Heart left ventricle (tissue), 16 donors: ENCODE data around the gene KISS1R. TPM values are rescaled to one million over a fixed set of nuclear protein-coding genes. Genes with fewer than 3 reads are reported as not detected.

ENCODE experiments used
- ATAC-seq, 4 donors: fragments of 200-7000 bp; cut with Tn5 transposase; one replicate each; pipeline ENCODE4 v1.9.1; 2020 to 2022; ENCODE audit warnings: moderate library complexity in 4 of 4, mild to moderate bottlenecking in 3 of 4, moderate number of reproducible peaks in 1 of 4
- DNase-seq, 5 donors: peaks; one replicate each; pipeline ENCODE4 v3.0.0-alpha.2; 2020
- H3K27ac ChIP-seq, 12 donors: fragments of 200-600 bp; sonication (generic) in 4 of 12; one replicate each; pipeline versions ENCODE4 v1.5.0 to v1.8.0; 2016 to 2022; ENCODE audit warnings: mild to moderate bottlenecking in 2 of 12
- H3K27me3 ChIP-seq, 9 donors: fragments of 200-600 bp; sonication (generic) in 2 of 9; one replicate each; pipeline versions ENCODE4 v1.5.1 to v1.8.0; 2016 to 2022; ENCODE audit warnings: mild to moderate bottlenecking in 3 of 9
- H3K36me3 ChIP-seq, 9 donors: fragments of 200-600 bp; sonication (generic) in 2 of 9; one replicate each; pipeline versions ENCODE4 v1.5.0 to v1.8.0; 2018 to 2022; ENCODE audit warnings: mild to moderate bottlenecking in 2 of 9
- H3K4me1 ChIP-seq, 12 donors: fragments of 200-600 bp; sonication (generic) in 4 of 12; one replicate each; pipeline versions ENCODE4 v1.5.0 to v1.8.0; 2016 to 2022; ENCODE audit warnings: mild to moderate bottlenecking in 3 of 12
- H3K4me3 ChIP-seq, 12 donors: fragments of 200-600 bp; sonication (generic) in 4 of 12; one replicate each; pipeline versions ENCODE4 v1.5.0 to v1.8.0; 2017 to 2022; ENCODE audit warnings: mild to moderate bottlenecking in 9 of 12, moderate library complexity in 4 of 12
- H3K9me3 ChIP-seq, 12 donors: fragments of 200-600 bp; sonication (generic) in 4 of 12; one replicate each; pipeline versions ENCODE4 v1.5.0 to v1.8.0; 2016 to 2022; ENCODE audit warnings: mild to moderate bottlenecking in 1 of 12
- POLR2A ChIP-seq, 2 donors: fragments of 450-650 bp; IDR thresholded peaks; one replicate each; pipeline ENCODE4 v1.6.1; 2017; ENCODE audit warnings: antibody characterized with exemption in 2 of 2, mild to moderate bottlenecking in 2 of 2, moderate library complexity in 2 of 2
- WGBS, 4 donors: extraction: QIAGEN DNeasy Blood & Tissue Kit in 2 of 4; methylation state at CpG; one replicate each; pipeline versions ENCODE4 v1.1.5 to v1.1.7; 2013 to 2018; 5-methylcytosine and 5-hydroxymethylcytosine counted together
- intact Hi-C, 10 donors: fragments of 100-400 bp; cut with DNase I; formaldehyde crosslinking; loops; one replicate each; pipeline versions ENCODE4 v1.11.1 to v1.14.2; 2022
- polyA plus RNA-seq, 2 donors: library from polyadenylated mRNA; stranded (reverse); fragments of 200-250 nt; gene quantifications; one replicate each; pipeline ENCODE4 v1.2.3, GENCODE V29; 2013
- total RNA-seq, 9 donors: library from RNA; depleted of rRNA in 2 of 9; stranded (reverse); fragments of >200 nt in 2 of 9; fragmentation: NEBNext Ultra II Directional in 3 of 9; extraction: Animal tissue kit (Norgen Biotek cat#: 25700) in 3 of 9; gene quantifications; one replicate each; pipeline versions ENCODE4 v1.1.0 to v1.2.4, GENCODE V29; 2016 to 2023
- TF ChIP-seq, protein P1 (sequence below), 12 donors: fragments of 200-600 bp; sonication (generic) in 4 of 12; IDR thresholded peaks; one replicate each; pipeline versions ENCODE4 v1.5.0 to v1.8.0; 2018 to 2022; ENCODE audit warnings: antibody characterized with exemption in 12 of 12, mild to moderate bottlenecking in 5 of 12
- donor health status: ischemic (EF 13 %, LVEDD 7.1; RV severe dilation, severe dysfunction).
- donor health status: healthy with polysubstance abuse.
- donor health status: DM: no; HTN: yes; CAD: no.
- donor health status: DM: no; HTN: no; CAD: no.
- donor health status: ischemic (EF 25% LVEDD 6.9; RV normal size, moderate dysfunction).
- donor health status: ischemic (EF 25% LVEDD 5.7; RV mildly dilated, moderate dysfunction).
- donor health status: healthy.
- donor health status: DM: yes; HTN: yes; CAD: no.
- donor health status: ischemic (EF 35%, LVEDD 5.7; RV mildly dilated, moderate dysfunction).
- donor health status: nonischemic (EF 11% LVEDD 7.7; RV severe dilation, severe dysfunction).
- donor health status: DM: yes; HTN: yes; CAD: no.
- donor health status: PGD.
- donor health status: ischemic (EF 29% LVEDD 5.4; RV normal size, mild dysfunction).
- donor health status: nonischemic (EF 23%, LVEDD 6.1; RV moderate dilation, normal function).

Gene KISS1R
- total and polyA plus RNA-seq, 11 donors = not detected

GRCh38 chr19:944663-945241 lies 27.6 kb downstream of the KISS1R start:
- Histone ChIP-seq H3K4me1 (peaks cover 0 to 32% (median 4%) of the 10 kb centered on the region in 12 donors), H3K9me3 (peaks cover 0 to 4% (median 0%) of the 10 kb centered on the region in 12 donors), H3K36me3 (peaks cover 0 to 10% (median 0%) of the 10 kb centered on the region in 9 donors), H3K4me3 (no peak overlapping the region), H3K27ac (no peak overlapping the region), H3K27me3 (no peaks in the 10 kb centered on the region)
- 77 to 84% (median 81%) methylated on average over 22 of the region's 22 CpGs for WGBS, 4 donors
- intact Hi-C loops = no loop called here
- TF ChIP-seq POLR2A (IDR thresholded peaks at IDR 0.05) = no peak
- TF ChIP-seq, protein P1, sequence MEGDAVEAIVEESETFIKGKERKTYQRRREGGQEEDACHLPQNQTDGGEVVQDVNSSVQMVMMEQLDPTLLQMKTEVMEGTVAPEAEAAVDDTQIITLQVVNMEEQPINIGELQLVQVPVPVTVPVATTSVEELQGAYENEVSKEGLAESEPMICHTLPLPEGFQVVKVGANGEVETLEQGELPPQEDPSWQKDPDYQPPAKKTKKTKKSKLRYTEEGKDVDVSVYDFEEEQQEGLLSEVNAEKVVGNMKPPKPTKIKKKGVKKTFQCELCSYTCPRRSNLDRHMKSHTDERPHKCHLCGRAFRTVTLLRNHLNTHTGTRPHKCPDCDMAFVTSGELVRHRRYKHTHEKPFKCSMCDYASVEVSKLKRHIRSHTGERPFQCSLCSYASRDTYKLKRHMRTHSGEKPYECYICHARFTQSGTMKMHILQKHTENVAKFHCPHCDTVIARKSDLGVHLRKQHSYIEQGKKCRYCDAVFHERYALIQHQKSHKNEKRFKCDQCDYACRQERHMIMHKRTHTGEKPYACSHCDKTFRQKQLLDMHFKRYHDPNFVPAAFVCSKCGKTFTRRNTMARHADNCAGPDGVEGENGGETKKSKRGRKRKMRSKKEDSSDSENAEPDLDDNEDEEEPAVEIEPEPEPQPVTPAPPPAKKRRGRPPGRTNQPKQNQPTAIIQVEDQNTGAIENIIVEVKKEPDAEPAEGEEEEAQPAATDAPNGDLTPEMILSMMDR (IDR thresholded peaks at IDR 0.05) = no peak
- no peak for DNase-seq
- no peak for ATAC-seq

DNA sequence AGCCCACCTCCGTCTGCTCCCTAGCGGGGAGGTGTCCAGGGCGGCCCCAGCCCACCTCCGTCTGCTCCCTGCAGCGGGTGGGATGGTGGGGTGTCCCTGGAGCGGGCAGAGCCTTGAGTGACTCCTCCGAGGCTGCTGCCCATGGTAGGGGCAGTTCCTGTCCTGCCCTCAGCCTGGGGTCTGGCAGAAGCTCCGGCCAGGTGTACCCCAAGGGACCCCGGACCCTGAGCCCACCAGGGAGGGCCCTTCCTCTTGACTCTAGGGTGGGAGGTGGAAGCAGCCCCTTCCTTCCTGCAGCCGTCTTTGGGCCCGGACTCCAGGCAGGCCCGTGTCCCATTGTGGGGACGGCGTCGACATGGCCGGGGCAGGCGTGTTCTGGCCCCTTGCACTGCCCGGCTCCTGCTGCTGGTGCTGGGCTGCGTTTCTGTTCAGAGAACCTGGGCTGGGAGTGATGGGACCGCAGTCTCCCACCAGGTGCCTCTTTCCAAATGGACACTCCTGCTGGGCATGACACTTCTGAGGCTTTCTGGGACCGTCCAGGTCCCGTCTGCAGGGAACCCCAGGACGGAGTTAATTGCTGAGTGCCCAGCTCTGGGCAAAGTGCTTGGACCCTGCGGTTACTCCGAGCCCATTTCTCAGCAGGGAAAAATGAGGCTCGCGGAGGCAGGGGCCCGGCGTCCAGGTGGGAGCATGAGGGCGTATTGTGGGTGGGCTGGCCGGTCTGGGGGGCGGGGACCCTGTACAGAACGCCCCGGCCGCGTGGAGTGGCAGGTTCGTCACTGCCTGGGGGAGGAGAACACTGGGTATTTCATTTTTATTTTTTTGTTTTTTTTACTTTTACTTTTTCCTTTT lies 28.5 kb downstream of the KISS1R start:
- H3K4me1 ChIP-seq = peaks cover 0 to 23% (median under 1%) of the 10 kb centered on the region in 12 donors
- DNase-seq = no peak
- H3K36me3 ChIP-seq = peaks cover 0 to 10% (median 0%) of the 10 kb centered on the region in 9 donors
- H3K27me3 ChIP-seq = no peaks in the 10 kb centered on the region
- no peak for ATAC-seq
- 86 to 94% (median 88%) methylated on average over 20 to 37 of the region's 37 CpGs for WGBS, 4 donors
- TF ChIP-seq, protein P1 (IDR thresholded peaks at IDR 0.05) = no peak
- TF ChIP-seq POLR2A (IDR thresholded peaks at IDR 0.05) = no peak
- H3K27ac ChIP-seq = no peak overlapping the region
- peaks cover 0 to 4% (median 0%) of the 10 kb centered on the region in 12 donors for H3K9me3 ChIP-seq
- H3K4me3 ChIP-seq = no peak overlapping the region
- intact Hi-C loops = no loop called here

DNA sequence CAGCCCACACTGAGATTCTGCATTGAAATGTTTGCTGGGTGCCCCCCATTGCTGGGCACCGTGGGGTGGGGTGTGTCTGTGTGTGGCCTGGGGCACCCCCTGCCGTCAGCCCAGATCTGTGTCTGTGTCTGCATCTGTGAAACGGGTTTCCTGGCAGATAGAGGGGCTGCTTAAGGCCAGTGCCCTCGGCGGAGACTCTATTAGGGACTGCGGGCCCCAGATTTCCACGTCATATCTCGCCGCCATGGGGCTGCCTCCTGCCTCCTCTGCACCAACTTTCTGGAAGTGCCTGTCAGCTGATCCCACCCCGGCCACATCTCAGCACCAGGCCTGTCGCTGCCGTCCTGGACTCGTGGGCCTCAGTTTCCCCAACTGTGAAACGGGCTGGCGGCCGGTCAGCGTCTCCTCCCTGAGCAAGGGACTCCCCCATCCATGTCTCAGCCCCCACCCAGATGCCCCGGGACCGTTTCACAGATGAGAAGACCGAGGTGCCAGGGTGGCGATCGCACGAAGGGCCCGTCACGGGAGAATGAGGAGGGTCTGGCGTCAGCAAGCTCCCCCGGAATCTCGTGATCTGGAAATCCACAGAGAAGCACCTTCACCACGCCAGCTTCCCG lies 30.1 kb downstream of the KISS1R start:
- no peaks in the 10 kb centered on the region for H3K27me3 ChIP-seq
- H3K4me1 ChIP-seq = peaks cover 0 to 15% (median 0%) of the 10 kb centered on the region in 12 donors
- peak overlapping the region in 1 of 12 donors; percentile 13 for H3K27ac ChIP-seq
- intact Hi-C loops = no loop called here
- ATAC-seq (no peak), DNase-seq (no peak)
- no peak overlapping the region for H3K4me3 ChIP-seq
- no peak for TF ChIP-seq POLR2A (IDR thresholded peaks at IDR 0.05)
- TF ChIP-seq, protein P1 (IDR thresholded peaks at IDR 0.05) = no peak
- H3K36me3 ChIP-seq = peaks cover 0 to 10% (median 0%) of the 10 kb centered on the region in 9 donors
- 83 to 92% (median 90%) methylated on average over 26 to 30 of the region's 30 CpGs for WGBS, 4 donors
- peaks cover 0 to 4% (median 0%) of the 10 kb centered on the region in 12 donors for H3K9me3 ChIP-seq
